D341Med (cell line): ENCODE results near the gene ACCS.

Experiments used
- DNase-seq: peaks from one replicate; pipeline ENCODE4 v3.0.0; 2012; ENCODE audit warnings: low spot score

The ACCS gene, protein sequence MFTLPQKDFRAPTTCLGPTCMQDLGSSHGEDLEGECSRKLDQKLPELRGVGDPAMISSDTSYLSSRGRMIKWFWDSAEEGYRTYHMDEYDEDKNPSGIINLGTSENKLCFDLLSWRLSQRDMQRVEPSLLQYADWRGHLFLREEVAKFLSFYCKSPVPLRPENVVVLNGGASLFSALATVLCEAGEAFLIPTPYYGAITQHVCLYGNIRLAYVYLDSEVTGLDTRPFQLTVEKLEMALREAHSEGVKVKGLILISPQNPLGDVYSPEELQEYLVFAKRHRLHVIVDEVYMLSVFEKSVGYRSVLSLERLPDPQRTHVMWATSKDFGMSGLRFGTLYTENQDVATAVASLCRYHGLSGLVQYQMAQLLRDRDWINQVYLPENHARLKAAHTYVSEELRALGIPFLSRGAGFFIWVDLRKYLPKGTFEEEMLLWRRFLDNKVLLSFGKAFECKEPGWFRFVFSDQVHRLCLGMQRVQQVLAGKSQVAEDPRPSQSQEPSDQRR

DNA sequence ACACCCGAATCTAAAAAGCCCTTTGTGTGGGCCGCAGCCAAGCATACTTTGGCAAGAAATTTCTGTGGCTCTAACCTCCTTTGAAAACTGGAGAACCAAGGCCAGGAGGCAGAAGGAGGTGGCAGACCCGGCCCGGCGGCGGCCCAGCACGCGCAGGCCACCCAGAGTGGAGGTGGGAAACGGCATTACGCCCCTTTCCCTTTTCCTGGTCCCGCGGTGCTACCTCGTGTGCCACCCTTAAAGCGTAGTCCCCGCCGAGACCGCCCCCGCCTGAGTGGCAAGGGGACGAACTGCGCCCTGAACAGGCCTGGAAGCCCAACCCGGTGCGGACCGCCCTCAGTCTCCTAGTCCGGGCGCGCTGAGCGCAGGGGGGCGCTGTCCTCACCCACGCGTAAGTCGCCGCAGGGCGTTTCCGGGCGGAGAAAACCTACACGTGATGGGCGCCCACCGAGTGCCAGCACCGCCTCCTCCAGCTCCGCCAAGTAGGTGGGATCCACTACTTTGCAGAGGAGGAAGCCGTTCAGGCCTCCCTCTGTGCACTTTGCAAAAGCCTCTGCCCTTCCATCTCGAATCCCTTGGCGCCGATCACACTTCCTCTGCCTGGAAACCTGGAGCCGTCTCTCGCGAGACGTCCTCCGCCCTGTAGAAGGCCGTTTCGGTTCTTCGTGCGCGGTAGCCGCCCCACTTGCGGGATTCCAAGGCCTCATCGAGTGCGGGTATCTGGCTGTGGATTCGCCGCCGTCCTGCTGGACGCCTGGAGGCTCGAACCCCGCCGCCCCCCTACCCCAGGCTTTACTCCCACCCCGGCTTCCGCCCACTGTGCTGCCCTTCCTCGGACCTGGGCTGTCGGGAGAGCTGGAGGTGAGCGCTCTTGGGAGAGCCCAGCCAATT lies at the start of gene ACCS:
ACCS (plus strand) TSS at position 430 of the 891 bp plus-strand sequence. CDS start 1,358 bp downstream, outside the sequence.
- DNase-seq, result no peak

DNA sequence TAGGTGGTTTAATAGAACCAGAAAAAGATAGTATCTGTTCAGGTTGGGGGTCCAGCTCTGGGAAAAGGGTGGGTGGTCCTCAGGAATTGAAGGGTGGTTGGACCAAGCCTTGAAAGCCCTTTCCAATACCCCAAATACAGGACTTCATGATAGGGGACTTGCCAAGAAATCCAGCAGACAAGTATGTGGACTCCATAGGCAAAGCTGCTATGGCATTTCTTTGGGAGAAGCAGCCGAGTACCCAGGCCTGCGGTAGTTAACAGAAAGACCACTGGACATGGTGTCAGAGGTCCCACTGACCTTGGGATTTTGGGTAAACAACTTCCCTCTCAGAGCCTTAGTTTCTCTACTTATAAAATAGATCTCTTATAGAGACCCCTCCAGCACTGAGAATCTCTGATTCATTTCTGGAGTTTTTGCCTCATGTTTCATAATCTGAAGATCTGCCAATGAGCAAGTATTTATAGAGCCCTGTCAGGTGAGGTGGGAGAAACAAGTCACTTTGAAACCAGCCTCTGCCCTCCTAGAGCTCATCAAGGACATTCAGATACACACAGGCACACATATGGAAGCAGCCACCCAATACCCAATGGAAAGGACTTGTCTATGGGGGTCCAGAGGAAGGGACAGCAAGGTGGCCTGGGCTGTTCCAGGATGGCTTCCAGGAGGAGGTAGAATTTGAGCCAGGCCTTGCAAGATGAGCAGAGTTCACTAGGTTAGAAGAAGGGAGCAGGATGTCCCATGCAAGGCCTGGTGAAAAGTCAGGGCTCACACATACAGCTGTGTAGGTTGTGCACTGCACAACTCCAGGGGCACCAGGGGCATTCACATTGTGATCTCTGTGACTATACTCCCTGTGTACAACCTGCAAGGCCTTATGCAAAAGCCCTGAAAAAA lies 49.3 kb upstream of the ACCS start:
- no peak for DNase-seq

DNA sequence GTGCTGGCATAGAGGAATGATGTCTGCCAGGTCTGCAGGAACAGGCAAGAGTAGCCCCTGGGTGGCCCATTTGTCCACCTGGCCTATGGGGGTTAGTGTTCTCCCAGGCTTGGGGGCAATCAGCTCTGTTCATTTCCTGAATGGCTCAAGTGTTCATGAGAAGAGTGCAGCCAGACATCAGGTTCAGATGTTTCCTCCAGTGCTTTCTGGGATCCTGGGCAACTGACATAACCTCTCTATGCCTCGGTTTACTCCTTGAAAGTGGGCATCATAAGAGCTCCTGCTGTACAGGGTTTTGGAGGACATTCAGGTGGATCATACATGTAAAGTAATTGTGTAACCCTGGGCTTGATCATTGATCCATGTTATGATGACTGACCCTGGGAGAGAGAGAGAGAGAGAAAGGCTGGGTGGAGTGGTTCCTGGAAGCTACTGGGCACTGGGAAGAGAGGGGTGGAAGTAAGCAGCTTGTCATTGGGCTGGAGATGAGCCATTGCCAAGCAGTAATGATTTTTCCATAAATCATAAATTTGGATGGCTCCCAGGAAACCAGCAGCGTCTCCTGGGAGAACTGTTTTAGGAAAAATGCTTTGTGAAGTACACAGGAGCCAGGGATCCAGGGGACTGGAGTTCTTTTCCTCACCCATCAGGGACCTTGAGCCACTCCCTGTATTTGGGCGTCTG lies 48.5 kb upstream of the ACCS start:
- no peak for DNase-seq

DNA sequence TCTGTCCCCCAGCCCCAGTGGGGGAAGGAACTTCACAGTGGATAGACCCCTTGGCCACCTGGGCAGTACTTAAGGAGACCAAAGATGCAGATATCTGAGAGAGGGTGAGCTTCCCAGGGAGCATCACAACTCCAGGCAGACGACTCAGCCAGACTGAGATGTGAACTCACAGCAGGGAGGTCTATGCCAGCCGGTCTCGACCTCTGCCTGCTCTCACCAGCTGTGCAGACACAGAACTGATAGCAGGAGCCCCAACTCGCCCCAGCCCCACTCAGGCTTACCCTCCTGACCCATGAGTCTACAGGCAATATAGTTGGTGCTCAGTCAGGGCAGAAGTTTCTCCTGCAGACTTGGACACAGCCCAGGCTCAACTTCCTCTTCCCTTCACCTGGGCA lies 47.9 kb upstream of the ACCS start:
- no peak for DNase-seq

DNA sequence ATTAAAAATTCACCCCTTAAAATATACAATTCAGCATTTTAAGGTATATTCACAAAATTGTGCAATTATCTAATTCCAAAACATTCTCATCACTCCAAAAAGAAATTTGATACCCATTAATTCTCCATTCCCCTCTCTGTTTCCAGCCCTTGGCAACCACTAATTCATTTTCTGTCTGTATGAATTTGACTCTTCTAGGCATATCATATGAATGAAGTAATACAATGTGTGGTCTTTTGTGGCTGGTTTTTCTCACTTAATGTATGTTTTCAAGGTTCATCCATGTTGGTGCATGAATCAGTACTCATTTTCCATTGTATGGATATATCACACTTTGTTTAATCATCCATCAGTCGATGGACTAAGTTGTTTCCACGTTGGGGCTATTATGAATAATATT lies 47.2 kb upstream of the ACCS start:
- DNase-seq, result no peak

DNA sequence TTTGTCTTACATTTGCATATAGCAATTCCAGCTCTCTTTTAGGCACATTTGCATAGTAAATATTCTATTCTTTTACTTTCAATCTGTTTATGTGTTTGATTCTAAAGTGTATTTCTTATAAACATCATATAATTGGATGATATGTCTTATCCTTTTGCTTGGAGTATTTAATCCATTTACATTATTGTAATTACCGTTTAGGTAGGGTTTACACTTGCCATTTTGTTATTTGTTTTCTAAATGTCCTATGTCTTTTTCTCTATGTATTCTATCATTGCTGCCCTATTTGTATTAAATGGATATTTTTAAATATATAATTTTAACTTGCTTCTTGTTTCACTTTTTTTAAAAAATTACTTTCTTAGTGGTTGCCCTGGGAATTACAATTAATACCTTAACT lies 41.1 kb upstream of the ACCS start:
- DNase-seq, result no peak

DNA sequence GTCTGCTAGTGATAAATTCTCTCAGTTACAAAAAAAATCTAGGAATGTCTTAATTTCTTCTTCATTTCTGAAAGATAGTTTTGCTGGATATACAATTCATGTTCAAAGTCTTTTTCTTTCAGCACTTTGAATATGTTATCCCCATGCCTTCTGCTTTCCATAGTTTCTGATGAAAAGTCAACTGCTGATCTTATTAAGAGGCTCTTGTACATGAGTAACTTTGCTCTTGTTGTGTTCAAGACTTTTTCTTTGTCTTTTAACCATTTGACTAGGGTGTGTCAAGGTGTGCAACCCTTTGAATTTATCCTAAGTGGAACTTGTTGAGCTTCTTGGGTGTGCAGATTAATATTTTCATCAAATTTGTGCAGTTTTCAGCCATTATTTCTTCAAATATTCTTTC lies 40.3 kb upstream of the ACCS start:
- DNase-seq, result no peak

DNA sequence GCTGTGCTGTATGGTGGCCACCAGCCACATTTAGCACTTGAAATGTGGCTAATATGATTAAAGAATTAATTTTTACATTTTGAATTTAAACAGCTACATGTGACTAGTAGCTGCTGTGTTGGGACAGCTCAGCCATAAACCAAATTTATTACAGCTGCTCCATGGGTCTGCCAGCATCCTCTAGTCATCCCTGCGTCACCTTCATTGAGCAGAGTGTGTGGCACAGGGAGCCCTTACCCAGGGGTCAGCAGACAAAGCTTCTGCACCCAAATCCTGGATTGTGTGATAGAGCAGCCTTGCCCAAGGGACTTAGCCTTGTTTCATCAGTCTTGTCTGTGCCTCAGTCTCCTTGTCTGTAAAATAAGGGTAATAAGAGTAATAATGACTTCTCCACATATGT lies 37.7 kb upstream of the ACCS start:
- DNase-seq, result peak; percentile 0

DNA sequence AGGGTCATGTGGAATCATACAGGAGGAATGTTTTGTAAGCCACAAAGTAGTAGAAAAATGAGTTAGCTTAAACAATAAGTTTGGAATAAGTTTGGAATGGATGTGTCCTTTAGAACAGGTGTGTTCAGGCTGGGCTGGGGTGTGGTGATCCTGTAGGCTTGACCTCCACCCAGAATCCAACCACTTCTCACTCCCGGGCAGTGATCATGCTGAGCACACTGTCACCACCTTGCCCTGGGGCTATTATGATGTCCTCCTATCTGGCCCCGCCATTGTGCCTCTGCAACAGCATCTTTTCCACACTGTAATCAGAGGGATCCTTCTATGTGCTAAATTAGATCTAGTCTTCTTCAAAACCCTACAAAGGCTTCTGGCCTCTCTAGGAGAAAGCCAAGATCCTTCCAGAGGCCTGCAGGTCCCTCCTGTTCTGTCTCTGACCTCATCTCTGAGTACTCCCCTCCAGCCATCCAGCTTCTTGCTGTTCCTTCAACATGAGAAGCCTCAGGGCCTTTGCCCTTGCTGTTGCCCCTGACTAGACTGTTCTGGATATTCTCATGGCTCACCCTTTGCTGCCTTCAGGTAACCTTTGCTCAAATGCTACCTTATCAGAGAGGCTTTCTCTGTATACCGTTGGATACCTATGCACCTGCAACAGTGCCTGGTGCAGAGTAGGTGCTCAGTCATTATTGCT lies 37.1 kb upstream of the ACCS start:
- no peak for DNase-seq

DNA sequence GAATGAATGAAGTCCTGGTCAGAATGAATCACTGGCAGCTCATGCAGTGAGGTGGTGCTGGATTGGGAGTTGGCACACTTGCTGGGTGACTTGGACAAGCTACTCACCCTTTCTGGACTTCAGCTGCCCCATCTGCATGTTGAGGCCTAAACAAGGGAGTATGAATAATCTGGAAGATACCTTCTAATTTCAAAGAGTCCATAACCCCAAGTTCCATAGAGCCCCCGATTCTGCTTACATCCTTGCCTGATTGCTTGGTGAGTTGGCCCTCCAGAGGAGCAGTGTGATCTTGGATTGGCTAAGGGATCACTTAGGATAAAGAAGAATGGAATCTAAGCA lies 36.6 kb upstream of the ACCS start:
- no peak for DNase-seq

DNA sequence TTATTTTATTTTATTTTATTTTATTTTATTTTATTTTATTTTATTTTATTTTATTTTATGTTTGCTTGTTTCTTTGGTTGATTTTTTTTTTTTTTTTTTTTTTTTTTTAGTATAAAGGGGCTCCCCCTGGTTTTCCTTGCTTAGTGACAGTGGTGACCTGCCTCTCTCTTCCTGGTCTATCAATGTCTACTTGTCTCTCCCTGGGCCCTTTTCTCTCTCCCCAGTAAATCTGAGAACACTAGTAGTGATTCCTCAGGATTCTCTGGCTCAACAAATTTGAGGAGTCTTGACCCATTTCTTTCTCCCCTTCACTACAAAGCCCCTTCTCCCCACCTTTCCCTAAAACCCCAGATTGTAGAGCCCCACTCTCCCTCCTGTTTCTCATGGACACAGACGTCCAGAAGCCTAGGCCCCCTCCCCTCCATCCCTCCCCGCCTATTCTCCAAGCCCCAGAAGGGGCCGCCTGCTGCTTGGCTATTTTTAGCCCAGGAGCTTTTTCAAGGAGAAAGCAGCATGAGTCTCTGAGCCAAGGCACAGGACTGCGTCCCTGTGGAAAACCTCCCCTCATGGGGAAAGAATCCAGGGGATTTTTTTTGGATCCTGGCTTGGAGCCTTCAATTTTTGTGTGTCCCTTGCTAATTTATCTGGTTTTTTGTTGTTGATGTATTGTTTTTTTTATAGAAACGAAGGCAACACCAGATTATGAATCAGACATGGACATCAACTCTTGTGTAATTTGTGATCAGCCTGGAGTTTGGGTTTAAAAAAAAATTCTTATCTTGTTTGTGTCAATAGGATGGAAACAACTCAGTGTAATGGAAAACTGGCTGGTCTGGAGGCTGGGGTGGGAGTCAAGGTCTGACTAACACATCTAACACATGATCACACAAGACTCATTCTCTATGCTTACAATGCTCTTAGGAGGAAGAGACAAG lies 35.8 kb upstream of the ACCS start:
- no peak for DNase-seq

DNA sequence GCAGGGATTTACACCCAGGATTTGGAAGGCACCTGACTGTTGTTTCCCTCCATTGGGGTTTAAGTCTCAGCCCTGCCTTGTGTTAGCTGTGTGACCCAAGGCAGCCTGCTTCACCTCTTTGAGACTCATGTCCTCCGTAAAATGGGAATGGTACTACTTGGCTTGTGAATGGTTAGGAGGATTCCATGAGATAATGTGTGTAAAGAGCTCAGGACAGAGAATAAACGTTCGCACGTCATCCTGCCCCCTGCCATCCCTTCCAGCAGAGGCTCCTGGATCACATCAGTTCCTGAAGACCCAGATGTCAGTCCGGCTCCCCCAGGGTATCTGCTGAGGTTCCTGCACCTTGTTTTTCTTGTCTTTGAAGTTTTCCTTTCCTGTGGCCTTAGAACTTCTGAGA lies 35.1 kb upstream of the ACCS start:
- DNase-seq, result no peak

DNA sequence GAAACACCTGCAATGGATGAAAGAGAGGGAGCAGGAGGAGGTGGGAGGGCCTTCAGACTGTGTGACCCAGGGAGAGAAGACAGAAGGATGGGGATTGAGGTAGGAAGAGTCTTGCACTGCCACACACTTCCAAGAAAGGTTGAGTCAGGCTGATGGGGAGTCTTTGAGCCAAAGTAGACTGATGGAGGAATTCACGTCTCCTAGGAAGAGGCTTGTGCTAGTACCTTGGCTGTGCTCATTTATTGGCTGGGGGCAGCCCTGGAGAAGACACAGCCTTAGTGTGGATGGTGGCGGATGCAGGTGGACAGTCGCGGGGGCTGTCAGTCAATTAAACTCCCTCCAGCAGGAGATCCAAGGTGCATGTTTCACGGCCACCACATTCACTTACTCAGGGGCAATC lies 34.5 kb upstream of the ACCS start:
- no peak for DNase-seq

DNA sequence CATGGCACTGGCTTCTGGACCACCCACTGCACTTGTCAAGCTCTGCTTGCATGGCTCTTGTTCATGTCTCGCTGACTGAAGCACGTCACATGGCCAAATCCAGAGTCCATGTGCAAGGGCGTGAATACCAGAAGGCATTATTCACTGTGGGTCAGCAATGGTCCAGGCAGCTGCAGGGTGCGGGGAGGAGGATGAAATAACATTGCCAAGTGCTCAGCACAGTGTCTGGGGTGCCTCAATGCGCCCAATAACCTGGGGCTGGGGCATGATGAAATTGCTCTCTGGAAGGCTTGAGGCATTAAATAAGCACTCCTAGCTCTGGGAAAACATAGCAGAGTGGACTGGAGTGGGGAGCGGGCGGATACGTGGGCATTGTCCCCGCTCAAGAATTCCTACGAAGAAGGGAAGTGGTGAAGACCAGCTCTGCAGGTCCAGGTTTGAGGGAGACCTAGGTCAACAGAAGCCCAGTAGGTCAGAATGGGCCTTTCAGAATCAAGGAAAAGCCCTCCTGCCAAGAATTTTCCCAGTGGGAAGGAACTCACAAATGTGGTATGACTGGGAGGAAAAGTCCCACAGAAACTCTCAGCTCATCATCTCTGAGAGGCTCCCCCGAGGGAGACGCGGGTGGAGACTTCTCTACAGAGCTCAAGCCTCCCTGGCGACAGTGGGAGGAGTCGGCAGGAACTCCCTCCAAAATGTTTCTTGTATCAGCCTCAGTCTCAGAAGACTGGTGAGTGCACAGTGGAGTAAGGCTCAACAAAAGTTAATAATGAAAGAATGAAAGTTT lies 33.6 kb upstream of the ACCS start:
- no peak for DNase-seq

DNA sequence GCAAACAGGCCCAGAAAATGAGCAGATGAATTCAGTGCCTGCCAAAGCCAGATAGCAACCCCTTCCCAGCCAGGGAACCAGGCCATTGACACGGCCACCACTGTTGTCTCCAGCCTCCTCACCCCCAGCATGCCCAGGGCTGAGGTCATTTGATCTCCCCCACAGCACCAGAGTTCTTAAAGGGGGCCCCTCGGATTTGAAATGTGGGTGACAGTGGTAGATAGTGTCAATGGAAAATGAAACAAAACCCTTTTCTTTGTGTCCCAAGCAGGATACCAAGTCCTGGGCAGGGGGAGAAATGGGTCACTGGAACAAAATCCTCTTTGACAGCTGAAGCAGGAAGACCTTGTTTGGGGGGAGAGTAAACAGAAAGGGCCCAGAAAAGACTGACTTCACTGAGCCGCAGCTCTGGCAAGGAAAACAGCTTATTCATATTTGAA lies 32.6 kb upstream of the ACCS start:
- no peak for DNase-seq

DNA sequence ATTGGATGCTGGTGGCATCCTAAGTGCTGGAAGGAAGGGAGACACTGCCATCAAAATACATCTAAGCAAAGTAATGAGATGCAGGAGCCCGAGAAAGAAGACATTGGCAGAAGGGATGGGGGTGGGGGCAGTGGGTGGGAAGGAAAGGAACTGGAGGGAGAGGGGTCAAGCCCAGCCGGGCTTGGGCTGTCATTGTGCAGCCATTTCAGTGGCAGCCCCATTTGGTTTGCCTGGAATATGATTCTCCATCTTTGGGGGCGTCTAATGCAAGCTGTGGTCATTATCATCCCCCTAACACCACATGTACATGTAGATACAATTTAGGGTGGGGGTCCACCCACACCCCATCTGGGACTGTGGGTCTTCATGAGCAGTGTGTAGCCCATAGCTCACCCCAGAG lies 32.2 kb upstream of the ACCS start:
- no peak for DNase-seq

DNA sequence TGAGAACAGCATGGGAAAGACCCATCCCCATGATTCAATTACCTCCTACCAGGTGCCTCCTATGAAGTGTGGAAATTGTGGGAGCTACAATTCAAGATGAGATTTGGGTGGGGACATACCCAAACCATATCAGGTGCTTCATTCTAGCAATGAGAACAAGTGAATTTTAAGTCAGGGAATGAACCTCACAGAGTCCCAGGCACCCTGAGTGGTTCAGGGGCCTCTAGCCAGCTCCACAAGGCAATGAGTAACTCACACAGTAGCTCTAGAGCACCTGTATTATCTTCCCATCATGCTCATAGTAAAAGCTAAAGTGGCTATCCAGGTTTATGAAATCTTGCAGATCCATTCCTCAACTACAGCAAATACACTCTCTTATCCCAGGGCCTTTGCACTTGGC lies 31.4 kb upstream of the ACCS start:
- DNase-seq, result no peak

DNA sequence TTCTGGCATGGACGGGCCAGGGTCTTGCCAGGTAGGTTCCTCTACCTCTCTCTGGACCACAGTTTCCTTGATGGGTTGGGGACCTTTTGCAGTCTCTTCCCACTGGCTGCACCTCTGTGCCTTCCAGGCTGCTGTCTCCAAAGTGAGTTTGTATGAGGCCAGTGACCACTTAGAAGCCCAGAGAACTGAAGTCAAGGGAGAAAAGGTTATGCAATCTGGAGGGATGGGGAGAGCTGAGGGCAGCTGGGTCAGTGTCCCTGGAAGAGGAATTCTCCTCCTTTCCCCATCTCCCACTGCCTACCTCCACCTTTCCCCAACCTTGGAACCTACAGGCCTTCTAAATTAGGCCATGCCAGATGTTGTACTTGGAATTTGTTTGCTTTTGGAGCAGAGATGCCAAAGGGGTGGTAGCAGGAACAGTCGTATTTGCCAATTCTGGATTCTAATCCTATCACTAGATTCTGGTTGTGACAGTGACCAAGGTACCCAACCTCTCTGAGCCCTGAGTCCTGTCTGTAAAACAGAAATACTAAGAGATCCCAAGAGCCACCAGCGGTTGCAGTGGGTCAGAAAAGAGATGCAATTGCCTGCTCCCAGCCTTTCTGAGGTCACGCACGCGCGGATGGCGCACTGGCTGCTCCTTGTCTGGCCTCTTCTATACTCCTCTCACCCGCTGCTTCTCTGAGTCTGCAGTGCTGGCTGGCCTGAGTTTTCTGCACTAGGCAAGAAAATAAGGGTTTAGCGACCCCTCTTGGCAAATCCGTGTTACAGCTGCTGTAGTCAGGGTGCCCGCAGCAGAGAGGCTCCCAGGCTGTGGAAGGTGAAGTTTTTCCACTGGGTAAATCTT lies 29.0 kb upstream of the ACCS start:
- DNase-seq, result peak; percentile 86
